Activated CD8-positive, alpha-beta memory T cell treated with anti-CD3 and anti-CD28 coated beads, Interleukin-2, amount 50 U/mL, for 24 hours (primary cell): Measurements from ENCODE around the gene TAL1.
"Not testable (repeated sequence)": the region's sequence is repeated elsewhere in the genome, so short reads cannot be mapped to it uniquely, and the experiment has no call there.

ENCODE experiments used
- DNase-seq: peaks from one replicate; pipeline ENCODE4 v3.0.0-alpha.2; 2020; ENCODE audit errors: extremely low read depth

Gene TAL1

GRCh38 chr1:47212636-47213229 is 19.3 kb downstream of the TAL1 start:
- DNase-seq = no peak

- no peak for DNase-seq
These were observed 20.2 kb downstream of the TAL1 start for GRCh38 chr1:47211796-47212269.

DNA sequence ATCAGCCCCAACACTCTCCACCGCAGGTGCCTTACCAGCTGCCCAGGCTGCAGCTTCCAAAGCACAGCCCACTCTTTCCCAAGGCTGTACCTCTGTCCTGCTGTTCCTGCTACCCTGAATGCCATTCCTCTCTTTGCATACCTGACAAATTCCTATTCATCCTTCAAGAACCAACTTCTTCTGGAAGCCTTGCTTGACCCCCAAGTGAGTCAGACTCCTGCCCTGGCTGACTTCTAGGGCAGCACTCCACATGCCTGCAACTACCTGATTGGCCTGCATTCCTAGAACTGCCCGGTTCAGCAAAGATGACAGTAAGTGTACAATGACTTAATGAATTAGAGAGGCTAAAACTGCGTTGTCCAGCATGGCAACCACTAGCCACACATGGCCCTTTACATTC is 21.4 kb downstream of the TAL1 start:
- no peak for DNase-seq

GRCh38 chr1:47209725-47210325 is 22.2 kb downstream of the TAL1 start:
- DNase-seq = no peak

DNA sequence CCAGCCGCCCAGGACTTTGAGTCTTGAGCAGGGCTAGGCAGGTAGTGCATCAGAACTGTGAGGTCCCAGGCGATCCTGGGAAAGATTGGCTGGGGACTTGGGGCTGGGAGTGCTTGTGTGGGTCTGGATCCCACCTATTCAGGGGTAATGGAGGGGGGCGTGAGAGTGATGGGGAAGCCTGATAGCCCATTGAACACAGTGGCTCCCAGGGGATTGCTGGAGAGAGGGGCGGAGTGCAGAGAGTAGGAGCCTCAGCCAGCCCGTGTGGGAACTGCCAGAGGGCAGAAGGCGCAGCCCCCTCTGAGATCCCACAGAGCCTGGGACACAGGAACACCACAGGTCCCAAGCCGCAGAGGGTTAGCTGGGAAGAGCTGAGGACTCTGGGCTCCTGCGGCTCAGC is 22.9 kb downstream of the TAL1 start:
- no peak for DNase-seq

GRCh38 chr1:47208374-47208850 is 23.6 kb downstream of the TAL1 start:
- DNase-seq = no peak

- no peak for DNase-seq
These were observed 24.1 kb downstream of the TAL1 start for GRCh38 chr1:47207803-47208373.

- no peak for DNase-seq
These were observed 26.1 kb downstream of the TAL1 start for GRCh38 chr1:47205918-47206317.

DNA sequence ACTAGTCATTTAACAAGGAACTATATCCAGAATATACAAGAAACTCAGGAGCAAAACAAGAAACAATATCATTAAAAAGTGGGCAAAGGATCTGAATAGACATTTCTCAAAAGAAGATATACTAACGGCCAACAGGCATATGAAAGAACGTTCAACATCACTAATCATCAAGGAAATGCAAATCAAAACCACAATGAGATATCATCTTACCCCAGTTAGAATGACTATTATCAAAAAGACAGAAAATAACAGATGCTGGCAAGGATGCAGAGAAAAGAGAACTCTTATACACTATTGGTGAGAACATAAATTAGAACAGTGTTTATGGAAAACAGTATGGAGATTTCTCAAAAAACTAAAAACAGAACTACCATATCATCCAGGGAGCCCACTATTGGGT is 28.5 kb downstream of the TAL1 start:
- DNase-seq = not testable (repeated sequence)

DNA sequence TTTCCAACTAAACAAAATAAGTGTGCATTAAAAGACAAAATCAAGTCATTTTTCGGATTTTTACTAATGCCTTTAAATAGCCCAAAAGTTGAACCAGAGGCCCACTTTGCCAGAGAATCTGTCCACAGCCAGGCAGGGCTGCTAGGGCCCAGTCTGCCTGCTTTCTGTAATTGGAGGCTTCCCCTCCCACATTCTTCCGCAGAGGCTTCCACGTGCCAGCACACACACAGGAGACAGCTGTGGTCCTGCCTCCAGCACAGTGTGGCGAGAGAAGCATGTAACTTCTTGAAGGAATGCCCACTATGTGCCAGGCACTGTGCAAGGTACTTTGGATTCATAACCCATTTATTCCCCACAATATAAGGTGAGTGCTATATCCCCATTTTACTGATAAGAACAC is 30.8 kb downstream of the TAL1 start:
- no peak for DNase-seq

- DNase-seq = no peak
These were observed 33.8 kb downstream of the TAL1 start for GRCh38 chr1:47198214-47198613.

DNA sequence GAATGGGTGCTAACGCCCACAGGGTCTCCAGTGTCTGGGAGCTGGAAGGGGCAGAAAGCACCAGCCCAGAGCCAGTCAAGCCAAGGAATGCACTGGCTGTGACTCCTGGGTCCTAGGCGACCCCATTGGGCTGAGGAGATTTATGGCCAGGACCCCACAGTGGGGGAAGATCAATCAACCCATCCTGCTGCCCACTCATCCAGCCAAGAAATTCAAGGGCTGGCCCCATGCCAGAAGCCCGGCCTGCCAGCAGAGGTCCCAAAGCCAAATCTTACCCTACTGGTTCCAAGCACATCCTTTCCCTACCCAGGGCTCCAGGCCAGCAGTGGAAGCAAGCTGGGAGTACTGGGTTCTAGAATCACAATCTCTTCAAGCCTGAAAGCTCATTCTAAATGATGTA is 35.4 kb downstream of the TAL1 start:
- DNase-seq = no peak

GRCh38 chr1:47195981-47196380 is 36.0 kb downstream of the TAL1 start:
- not testable (repeated sequence) for DNase-seq

GRCh38 chr1:47194311-47194710 is 37.7 kb downstream of the TAL1 start:
- no peak for DNase-seq

DNA sequence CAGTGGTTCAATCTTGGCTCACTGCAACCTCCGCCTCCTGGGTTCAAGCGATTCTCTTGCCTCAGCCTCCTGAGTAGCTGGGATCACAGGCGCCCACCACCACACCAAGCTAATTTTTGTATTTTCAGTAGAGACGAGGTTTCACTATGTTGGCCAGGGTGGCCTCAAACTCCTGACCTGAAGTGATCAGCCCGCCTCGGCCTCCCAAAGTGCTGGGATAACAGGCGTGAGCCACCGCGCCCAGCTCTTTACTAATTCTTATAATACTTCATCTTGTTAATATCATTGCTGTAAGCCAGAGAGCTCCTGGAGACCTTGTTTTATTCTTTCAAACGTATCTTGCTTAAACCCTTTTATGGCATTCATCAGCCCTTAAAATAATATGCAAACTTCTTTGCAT is 38.5 kb downstream of the TAL1 start:
- DNase-seq = not testable (repeated sequence)

GRCh38 chr1:47192458-47193384 is 39.3 kb downstream of the TAL1 start:
- DNase-seq = peak; percentile 39

DNA sequence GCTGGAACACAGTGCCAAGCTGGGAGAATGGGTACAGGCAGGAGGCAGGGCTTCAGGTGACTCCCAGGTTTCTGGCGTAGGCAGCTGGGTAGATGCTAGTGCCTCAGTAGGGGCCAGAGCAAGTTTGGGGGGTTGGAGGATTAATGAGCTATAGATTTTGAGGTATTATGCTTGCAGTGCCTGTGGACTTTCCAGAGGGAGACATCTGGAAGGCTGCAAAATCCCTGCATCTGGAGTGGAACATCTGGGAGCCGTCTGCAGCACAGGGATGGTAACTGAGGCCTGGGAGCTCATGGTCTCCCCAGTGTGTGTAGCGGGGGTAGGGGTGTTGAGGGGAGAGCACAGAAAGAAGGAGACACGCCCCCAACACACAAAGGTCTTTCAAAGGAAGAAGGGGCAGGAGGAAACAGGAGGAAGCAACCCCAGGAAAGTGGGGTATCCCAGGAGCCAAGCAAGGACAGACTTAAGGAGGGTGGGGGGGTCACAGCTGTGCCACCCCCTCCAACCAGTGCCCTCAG is 40.0 kb downstream of the TAL1 start:
- no peak for DNase-seq

- DNase-seq = no peak
These were observed 41.2 kb downstream of the TAL1 start for GRCh38 chr1:47190857-47191256.

GRCh38 chr1:47190509-47190855 is 41.5 kb downstream of the TAL1 start:
- DNase-seq = no peak

DNA sequence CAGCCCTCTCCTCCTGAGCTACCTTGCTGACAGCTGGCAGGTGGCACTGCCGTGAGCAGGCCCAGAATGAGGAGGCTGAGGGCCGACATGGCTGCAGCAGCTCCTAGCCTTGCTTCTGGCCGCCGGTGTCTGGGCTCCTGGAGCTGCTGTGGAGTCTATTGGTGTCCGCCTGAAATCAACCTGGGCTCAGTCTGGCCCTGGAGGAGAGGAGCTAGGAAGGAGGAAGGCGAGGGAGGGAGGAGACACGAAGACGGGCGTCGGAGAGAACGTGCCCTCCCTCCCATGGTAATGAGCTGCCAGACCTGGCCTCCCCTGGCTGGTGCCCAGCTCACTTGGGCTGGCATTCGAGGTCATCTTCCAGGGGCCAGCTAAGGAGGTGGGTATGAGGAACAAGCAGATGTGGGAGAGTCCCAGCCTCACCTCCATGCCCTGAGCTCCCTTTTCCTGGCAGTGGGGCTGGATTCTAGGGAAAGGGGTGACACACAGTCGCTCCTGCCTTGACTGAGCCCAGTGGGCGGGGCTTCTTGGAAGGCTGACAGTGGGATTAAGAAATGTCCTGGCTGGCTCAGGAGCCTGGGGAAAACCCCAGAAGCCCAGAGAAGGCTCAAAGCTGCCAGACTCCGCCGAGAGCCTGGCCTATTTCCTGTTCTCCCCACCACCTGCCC is 42.0 kb downstream of the TAL1 start, which contains the start of gene PDZK1IP1:
PDZK1IP1 (minus strand) TSS at position 193 of the 665 bp plus-strand sequence; CDS start at position 89, 104 bp downstream.
- no peak for DNase-seq
